Body of pancreas (tissue), 4 donors: ENCODE data around the gene AGAP1. TPM values are rescaled to one million over a fixed set of nuclear protein-coding genes. Genes with fewer than 3 reads are reported as not detected.

Experiments used
- ATAC-seq: fragments of 150-250 bp; one replicate; pipeline ENCODE4 v1.9.1; 2016
- DNase-seq, 4 donors: peaks; one replicate each; pipeline ENCODE4 v3.0.0-alpha.2; 2019
- H3K27ac ChIP-seq, 4 donors: fragments of 200-600 bp; sonication (generic); 1 replicate in 3 of 4; 2 replicates in 1 of 4; pipeline versions ENCODE4 v1.5.1 to v1.6.1; 2016 to 2019; ENCODE audit warnings: mild to moderate bottlenecking in 1 of 4, mixed read lengths in 1 of 4, moderate library complexity in 1 of 4
- H3K27me3 ChIP-seq, 2 donors: fragments of 200-600 bp; sonication (generic); one replicate each; pipeline ENCODE4 v1.6.0; 2016; ENCODE audit warnings: mild to moderate bottlenecking in 1 of 2
- H3K36me3 ChIP-seq, 2 donors: fragments of 200-600 bp; sonication (generic); replicated peaks in 1 of 2; 2 replicates each; pipeline ENCODE4 v1.5.1; 2016; ENCODE audit warnings: low read depth in 2 of 2; ENCODE audit not compliant: insufficient read depth in 1 of 2
- H3K4me1 ChIP-seq: fragments of 200-600 bp; sonication (generic); one replicate; pipeline ENCODE4 v1.6.0; 2016
- H3K4me3 ChIP-seq, 2 donors: fragments of 200-600 bp; sonication (generic); 1 replicate in 1 of 2; 2 replicates in 1 of 2; pipeline ENCODE4 v1.5.1; 2016 to 2019
- H3K9me3 ChIP-seq, 3 donors: fragments of 200-600 bp; sonication (generic); 1 replicate in 2 of 3; 2 replicates in 1 of 3; pipeline ENCODE4 v1.5.1; 2016
- CTCF ChIP-seq, 7 experiments: fragments of 450-650 bp in 4 of 7; fragments of 200-600 bp in 3 of 7; sonication (generic) in 3 of 7; IDR thresholded peaks; one replicate each; pipeline ENCODE4 v1.5.1; 2016 to 2019; ENCODE audit warnings: antibody characterized with exemption in 7 of 7
- POLR2A ChIP-seq, 3 donors: fragments of 450-650 bp; IDR thresholded peaks; one replicate each; pipeline ENCODE4 v1.6.1; 2016; ENCODE audit warnings: antibody characterized with exemption in 3 of 3, mild to moderate bottlenecking in 2 of 3
- WGBS, 2 donors: methylation state at CpG; one replicate each; pipeline ENCODE4 v1.1.5; 2017; 5-methylcytosine and 5-hydroxymethylcytosine counted together
- intact Hi-C: fragments of 100-400 bp; cut with DNase I; formaldehyde crosslinking; loops from one replicate; pipeline ENCODE4 v1.15.1; 2023
- total RNA-seq, 2 donors: library from RNA; depleted of rRNA; stranded (reverse); fragments of >200 nt; gene quantifications; one replicate each; pipeline ENCODE4 v1.1.0, GENCODE V29; 2016

AGAP1 gene
- total RNA-seq, 2 donors from 2014 or later = 21.3 to 32.6 TPM

- no peaks in the 10 kb centered on the region for H3K9me3 ChIP-seq
- intact Hi-C loops = no loop called here
- H3K4me3 ChIP-seq = no peak overlapping the region
- TF ChIP-seq POLR2A (IDR thresholded peaks at IDR 0.05) = no peak
- TF ChIP-seq CTCF (IDR thresholded peaks at IDR 0.05) = no peak
- no peak overlapping the region for H3K27ac ChIP-seq
- DNase-seq (no peak), ATAC-seq (no peak)
- 73 to 87% methylated on average over 15 of the region's 15 CpGs for WGBS, 2 donors
- H3K4me1 ChIP-seq = no peaks in the 10 kb centered on the region
- H3K36me3 ChIP-seq = no peaks in the 10 kb centered on the region
- H3K27me3 ChIP-seq = no peaks in the 10 kb centered on the region
These were observed 487.8 kb downstream of the AGAP1 start for GRCh38 chr2:235981631-235982030.

- TF ChIP-seq CTCF (IDR thresholded peaks at IDR 0.05) (no peak), POLR2A (IDR thresholded peaks at IDR 0.05) (no peak)
These were observed 489.2 kb downstream of the AGAP1 start for GRCh38 chr2:235983016-235983415.

GRCh38 chr2:235984552-235984951 is 490.7 kb downstream of the AGAP1 start:
- H3K27me3 ChIP-seq = no peaks in the 10 kb centered on the region
- ATAC-seq (no peak), DNase-seq (no peak)
- intact Hi-C loops = no loop called here
- 96 to 98% methylated on average over 6 of the region's 6 CpGs for WGBS, 2 donors
- H3K4me1 ChIP-seq = no peaks in the 10 kb centered on the region
- H3K36me3 ChIP-seq = no peaks in the 10 kb centered on the region
- TF ChIP-seq POLR2A (IDR thresholded peaks at IDR 0.05) (no peak), CTCF (IDR thresholded peaks at IDR 0.05) (no peak)
- no peaks in the 10 kb centered on the region for H3K9me3 ChIP-seq
- no peak overlapping the region for H3K4me3 ChIP-seq
- H3K27ac ChIP-seq = no peak overlapping the region

More at GRCh38 chr2:235983016-235983415, 489.2 kb downstream of the AGAP1 start:
- Histone ChIP-seq H3K27ac (no peak overlapping the region), H3K36me3 (no peaks in the 10 kb centered on the region), H3K27me3 (no peaks in the 10 kb centered on the region), H3K4me1 (no peaks in the 10 kb centered on the region), H3K9me3 (no peaks in the 10 kb centered on the region), H3K4me3 (no peak overlapping the region)
- WGBS, 2 donors = 89 to 95% methylated on average over 4 of the region's 4 CpGs
- DNase-seq = no peak
- ATAC-seq = no peak
- intact Hi-C loops = no loop called here

- ATAC-seq (no peak), DNase-seq (no peak)
- Histone ChIP-seq H3K4me1 (no peaks in the 10 kb centered on the region), H3K27me3 (no peaks in the 10 kb centered on the region), H3K36me3 (no peaks in the 10 kb centered on the region), H3K27ac (no peak overlapping the region), H3K9me3 (no peaks in the 10 kb centered on the region), H3K4me3 (no peak overlapping the region)
- intact Hi-C loops = no loop called here
- WGBS, 2 donors = 86% methylated on average over 1 of the region's 1 CpG
- no peak for TF ChIP-seq CTCF (IDR thresholded peaks at IDR 0.05)
- no peak for TF ChIP-seq POLR2A (IDR thresholded peaks at IDR 0.05)
These were observed 492.5 kb downstream of the AGAP1 start for GRCh38 chr2:235986361-235986760.

GRCh38 chr2:235988271-235989015 is 494.6 kb downstream of the AGAP1 start:
- Histone ChIP-seq H3K36me3 (no peaks in the 10 kb centered on the region), H3K4me3 (no peak overlapping the region), H3K27me3 (no peaks in the 10 kb centered on the region), H3K27ac (no peak overlapping the region), H3K9me3 (no peaks in the 10 kb centered on the region), H3K4me1 (no peaks in the 10 kb centered on the region)
- ATAC-seq (no peak), DNase-seq (no peak)
- TF ChIP-seq POLR2A (IDR thresholded peaks at IDR 0.05) (no peak), CTCF (IDR thresholded peaks at IDR 0.05) (no peak)
- WGBS, 2 donors = 93 to 97% methylated on average over 20 to 21 of the region's 21 CpGs
- intact Hi-C loops = no loop called here
